Suppressor macrophage treated with lipopolysaccharide for 4 hours (primary cell): ENCODE measurements around the gene WWOX.

ENCODE experiments used
- DNase-seq: peaks from one replicate; pipeline ENCODE4 v3.0.0-alpha.2; 2020

The WWOX gene

GRCh38 chr16:78939597-78939996, 840.1 kb downstream of the WWOX start:
- DNase-seq = peak; percentile 31

GRCh38 chr16:78942625-78943245, 843.3 kb downstream of the WWOX start:
- DNase-seq = peak; percentile 39

DNA sequence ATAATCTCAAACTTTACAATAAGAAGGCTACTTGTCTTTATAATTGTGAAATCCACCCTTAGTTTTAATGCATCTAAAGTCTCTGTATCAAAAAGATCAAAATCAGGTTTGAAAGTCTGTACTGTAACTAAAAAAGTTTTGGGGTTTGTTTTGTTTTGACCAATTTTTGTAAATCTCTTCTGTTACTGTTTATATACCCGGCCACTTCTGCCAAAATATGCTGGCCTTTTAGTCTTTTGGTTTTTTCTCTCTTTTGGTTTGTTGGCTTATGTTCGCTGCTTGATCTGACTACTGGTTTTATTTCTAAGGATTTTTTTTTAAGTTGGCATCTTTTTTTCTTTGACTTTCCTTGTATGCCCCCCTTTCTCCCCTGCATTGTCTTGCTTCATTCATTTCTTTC, 845.9 kb downstream of the WWOX start:
- no peak for DNase-seq

- no peak for DNase-seq
These were observed 847.1 kb downstream of the WWOX start for GRCh38 chr16:78946556-78946955.

DNA sequence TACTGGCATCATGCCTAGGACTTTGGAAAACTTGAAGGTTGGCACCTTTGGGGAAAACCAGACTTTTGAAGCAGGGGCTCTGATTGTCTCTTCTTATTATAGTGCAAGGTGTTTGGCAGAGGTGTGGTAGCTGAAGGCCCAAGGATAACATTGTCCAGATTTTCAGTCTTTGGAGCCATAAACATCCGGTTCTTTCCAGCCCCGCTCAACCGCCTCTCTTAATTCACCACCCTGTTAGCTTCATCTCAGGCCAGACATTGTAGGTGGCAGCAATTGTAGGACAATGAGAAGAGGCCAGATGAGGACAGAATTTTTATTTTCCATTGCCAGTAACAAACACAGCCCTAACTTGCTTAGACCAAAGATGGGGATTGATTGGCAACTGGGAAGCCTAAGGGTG, 851.3 kb downstream of the WWOX start:
- no peak for DNase-seq

DNA sequence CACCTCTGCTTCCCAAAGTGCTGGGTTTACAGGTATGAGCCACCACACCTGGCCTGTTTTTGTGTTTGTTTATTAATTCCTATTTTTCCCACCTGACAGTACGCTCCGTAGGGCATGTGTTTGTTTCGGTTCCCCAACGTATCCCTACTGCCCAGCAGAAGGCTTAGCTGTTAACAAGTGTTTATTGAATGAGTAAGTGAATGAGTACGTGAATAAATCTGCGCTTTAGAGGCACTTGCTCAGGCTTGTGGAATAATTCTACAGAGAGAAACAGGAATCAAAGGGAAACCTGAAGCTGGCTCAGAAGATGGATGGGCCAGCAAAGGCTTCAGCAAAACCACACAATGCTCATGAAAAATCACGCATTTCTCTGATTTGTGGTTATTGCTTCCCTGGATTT, 853.2 kb downstream of the WWOX start:
- no peak for DNase-seq

- no peak for DNase-seq
These were observed 854.1 kb downstream of the WWOX start for GRCh38 chr16:78953526-78953925.

DNA sequence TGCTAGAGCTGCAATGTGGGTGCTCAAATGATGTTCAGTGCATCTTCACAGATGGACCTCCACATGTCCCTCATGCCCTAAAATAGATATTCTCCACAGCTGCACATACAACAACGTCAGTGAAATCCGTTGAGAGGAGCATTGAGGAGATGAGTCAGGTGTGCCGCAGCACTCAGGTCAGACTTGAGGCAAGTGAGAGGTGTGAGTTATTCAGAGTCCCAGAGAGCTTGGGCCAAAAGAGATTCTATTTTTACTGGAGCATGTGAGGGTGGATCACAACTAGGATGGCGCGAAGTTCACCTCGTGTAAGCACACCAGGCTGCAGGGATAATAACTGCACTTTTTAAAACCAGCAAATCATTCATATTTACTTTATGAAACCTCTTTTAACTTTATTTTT, 855.8 kb downstream of the WWOX start:
- DNase-seq = no peak

- DNase-seq = no peak
These were observed 857.4 kb downstream of the WWOX start for GRCh38 chr16:78956859-78957258.

DNA sequence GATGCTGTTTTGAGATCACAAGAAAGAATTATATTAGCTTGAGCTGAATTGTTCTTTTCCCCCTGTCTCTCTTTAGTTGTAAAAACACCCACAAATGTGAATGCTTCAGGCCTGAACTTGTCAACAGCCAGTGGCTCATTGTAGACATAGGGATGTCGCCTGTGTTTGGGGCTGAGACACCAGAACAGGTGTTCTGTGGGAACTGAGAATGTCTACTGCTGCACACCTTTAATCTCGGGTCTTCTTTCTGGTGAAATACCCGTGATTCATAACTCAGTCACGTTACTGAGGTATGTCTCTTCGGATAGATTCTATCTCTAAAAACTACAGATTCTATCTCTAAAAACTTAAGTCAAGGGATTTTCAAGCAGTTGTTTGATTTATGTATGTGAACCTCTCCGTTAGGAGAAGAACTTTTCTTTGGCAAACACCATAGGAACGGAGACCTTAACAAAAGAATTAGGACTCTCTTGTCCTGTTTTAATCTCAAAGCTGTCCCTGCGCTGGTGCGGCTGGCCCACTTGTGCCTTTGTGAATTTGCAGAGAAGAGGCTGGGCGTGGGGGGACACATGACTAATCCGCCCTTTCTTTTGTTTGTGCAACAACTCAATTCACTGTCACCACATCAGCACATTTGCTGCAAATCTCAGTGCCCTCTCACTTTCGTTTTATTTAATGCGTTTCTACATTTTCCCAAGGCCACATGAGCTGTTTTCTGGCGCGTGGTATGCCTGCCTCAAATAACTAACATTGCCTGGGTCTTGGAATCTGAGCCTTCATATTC, 858.1 kb downstream of the WWOX start:
- no peak for DNase-seq

DNA sequence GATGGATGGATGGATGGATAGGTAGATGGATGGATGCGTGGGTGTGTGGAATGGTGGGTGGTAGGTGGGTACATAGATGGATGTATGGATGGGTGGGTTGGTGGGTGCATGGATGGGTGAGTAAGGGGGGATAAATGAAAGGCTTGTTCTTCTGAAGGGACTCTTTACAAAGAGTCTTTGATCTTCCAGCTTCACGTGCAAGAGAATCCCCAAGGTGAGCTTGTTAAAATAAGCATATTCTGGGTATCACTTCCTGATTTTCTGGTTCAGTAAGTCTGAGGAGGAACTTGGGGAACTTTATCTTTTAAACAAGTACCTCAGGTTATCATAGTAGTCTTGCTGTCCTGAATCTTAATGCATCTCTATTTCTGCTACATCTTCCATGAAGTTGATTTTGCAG, 862.0 kb downstream of the WWOX start:
- DNase-seq = no peak

DNA sequence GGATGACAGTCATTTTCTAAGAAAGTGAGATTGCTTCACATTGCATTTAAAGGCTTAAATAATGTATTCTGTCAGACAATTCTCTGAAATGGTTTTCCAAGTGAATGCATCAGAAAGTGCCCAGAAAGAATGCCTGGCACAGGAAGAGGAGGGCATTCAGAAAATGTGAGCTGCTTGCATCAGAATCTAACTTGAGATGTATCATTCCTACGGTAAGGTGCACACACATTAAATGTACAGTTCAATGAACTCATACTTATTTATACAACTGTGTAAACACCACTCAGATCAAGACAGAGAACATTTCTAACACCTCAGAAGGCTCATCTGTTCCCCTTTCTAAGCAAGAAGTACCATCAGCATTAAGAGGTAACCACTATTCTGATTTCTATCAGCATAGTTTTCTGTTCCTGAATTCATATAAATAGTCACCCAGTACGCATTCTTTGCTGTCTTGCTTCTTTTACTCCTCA, 863.0 kb downstream of the WWOX start:
- no peak for DNase-seq

GRCh38 chr16:78967948-78968347, 868.5 kb downstream of the WWOX start:
- DNase-seq = no peak

GRCh38 chr16:78969721-78970120, 870.3 kb downstream of the WWOX start:
- DNase-seq = no peak

DNA sequence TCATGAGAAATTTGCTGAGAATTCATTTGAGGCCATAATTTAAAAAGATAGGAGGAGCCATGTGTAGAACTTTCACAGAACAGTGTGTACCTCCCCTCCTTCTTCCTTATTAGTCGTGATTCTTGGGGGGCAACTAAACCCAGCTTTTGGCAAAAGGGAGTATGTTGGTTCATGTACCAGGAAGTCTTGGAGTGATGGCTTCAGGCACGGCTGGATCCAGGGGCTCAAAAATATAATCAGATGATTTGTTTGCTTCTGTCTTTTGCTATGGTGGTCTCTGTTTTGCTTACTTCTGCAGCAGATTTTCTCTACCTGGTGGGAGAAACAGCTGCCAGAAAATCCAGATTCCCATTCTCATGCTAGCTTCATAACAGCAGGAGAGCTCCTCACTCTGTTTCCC, 871.2 kb downstream of the WWOX start:
- DNase-seq = no peak

DNA sequence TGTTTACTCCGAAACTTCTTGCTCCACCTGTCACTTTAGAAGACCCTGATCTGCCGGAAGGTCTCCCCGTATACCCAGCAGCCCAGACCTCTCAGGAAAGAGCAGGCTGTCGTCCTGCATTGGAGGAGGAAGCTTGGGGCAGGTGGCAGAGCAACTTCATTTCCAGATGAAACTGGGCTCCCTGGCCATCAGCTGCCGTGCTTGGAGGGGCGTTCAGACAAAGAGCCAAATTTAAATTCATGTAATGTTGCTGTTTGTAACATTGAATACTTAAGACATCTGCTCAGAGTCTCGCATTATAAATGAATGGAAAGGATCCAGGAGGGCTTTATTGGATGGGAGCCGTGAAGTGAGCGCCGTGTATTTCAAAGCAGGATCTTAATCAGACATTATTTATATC, 872.6 kb downstream of the WWOX start:
- DNase-seq = no peak

DNA sequence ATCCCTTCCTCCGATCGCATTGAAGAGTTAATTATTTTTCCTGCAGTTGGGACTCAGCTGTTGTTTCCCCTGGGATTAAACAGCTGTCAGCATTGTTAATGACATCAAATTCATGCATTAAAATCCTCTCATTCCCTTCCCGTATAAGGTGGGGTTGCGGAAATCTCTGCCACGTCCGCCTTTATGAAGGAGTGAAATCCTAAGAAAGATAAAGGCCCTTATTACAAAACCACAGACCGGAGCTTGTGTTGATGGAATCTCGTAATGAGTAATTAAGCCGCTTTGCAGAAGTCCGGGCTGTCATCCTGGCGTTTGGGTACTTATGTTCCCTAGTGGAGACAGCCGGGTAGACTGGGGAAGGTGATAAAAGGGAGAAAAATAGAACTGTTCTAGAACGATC, 873.5 kb downstream of the WWOX start:
- DNase-seq = no peak

DNA sequence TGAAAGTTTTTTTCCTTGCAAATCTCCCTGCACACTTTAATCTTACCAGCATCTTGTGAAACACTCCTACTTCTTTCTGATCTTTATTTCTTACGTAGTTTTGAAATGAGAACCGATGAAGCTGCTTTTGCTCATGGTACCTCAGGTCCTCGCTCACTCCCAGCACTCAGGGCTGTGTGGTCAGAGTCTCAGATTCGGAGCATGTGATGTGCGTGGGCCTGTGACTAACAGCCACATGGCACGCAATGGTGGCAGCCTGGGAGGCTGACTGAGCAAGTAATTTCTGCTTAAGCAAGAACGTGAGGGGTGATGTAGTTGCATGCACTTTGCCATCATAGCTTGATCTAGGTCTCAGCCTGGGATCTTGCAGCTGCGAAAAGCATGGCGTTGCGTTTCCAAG, 876.8 kb downstream of the WWOX start:
- peak; percentile 64 for DNase-seq

DNA sequence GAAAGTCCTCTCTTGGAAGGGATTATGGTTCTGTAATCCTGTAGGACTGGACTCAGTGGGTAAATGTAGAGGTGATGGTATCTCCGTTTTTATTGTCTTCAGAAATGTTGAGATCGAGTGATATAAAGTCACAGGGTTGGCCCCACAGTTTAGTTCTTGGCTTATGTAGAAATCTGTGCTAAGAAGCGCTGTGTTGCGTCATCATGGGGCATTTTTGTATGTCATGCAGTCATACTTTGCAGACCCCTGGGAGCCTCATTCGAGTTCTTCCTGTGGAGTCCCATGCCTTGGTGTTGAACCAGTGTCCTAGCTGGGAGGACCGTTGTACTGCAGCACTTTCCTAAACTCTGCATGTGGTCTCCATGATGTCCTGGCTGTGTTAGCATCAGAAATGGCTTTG, 881.4 kb downstream of the WWOX start:
- no peak for DNase-seq

- DNase-seq = no peak
These were observed 882.8 kb downstream of the WWOX start for GRCh38 chr16:78982096-78982744.

- no peak for DNase-seq
These were observed 884.9 kb downstream of the WWOX start for GRCh38 chr16:78984324-78984723.

GRCh38 chr16:78984887-78985464, 885.5 kb downstream of the WWOX start:
- DNase-seq = peak; percentile 23

DNA sequence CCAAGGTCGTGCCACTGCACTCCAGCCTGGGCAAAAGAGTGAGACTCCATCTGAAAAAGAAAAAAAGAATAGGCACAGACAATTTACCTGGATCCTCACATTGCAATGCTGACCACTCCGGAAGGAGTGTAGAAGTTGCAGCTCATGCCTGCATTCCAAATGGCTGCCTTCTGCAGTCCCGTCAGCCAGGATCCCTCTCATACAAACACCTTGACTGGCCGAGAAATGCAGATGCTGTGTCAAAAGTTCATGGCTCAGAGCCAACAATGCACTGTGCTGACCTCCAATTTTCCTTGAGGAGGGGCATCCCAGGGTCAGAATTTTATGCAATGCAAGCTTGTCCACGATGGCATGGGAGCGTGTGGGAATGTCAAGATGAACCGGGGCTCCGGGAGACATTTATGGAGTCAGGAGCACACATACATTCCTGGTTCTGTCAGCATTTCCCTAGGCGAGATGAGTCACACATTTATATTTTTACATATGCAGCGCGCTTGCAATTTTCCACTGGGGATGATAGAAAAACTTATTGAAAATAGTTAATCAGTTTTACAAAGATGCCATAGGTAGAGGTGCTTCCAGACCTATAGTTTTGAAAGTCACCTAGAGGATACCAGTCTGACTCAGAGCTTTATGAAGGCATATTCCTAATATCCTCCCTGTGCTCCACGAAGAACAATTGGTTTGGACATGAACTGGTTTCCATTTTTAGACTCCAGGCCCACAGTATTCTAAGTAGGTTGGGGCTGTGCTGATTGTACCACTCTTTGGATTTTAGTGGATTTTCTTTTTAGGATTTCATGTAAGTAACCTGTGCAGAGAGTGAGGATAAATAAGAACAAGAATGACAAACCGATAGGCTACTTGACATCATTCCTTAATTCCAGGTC, 886.5 kb downstream of the WWOX start:
- DNase-seq = no peak
